GM12865 (cell line): ENCODE data around the gene TCEAL3.

Experiments used
- DNase-seq: peaks from one replicate; pipeline ENCODE4 v3.0.0; 2010; ENCODE audit warnings: low read depth
- H3K4me3 ChIP-seq: 2 replicates; pipeline ENCODE4 v1.5.1; 2011; ENCODE audit warnings: mild to moderate bottlenecking, low read depth, low read length, control low read depth
- TF ChIP-seq, protein P1 (sequence below): IDR thresholded peaks from 2 replicates; pipeline ENCODE4 v1.5.1; 2011; ENCODE audit warnings: low read length, control low read depth, low read depth, inconsistent platforms; ENCODE audit not compliant: insufficient read depth; ENCODE audit errors: missing control alignments

Gene TCEAL3, protein sequence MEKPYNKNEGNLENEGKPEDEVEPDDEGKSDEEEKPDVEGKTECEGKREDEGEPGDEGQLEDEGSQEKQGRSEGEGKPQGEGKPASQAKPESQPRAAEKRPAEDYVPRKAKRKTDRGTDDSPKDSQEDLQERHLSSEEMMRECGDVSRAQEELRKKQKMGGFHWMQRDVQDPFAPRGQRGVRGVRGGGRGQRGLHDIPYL

DNA sequence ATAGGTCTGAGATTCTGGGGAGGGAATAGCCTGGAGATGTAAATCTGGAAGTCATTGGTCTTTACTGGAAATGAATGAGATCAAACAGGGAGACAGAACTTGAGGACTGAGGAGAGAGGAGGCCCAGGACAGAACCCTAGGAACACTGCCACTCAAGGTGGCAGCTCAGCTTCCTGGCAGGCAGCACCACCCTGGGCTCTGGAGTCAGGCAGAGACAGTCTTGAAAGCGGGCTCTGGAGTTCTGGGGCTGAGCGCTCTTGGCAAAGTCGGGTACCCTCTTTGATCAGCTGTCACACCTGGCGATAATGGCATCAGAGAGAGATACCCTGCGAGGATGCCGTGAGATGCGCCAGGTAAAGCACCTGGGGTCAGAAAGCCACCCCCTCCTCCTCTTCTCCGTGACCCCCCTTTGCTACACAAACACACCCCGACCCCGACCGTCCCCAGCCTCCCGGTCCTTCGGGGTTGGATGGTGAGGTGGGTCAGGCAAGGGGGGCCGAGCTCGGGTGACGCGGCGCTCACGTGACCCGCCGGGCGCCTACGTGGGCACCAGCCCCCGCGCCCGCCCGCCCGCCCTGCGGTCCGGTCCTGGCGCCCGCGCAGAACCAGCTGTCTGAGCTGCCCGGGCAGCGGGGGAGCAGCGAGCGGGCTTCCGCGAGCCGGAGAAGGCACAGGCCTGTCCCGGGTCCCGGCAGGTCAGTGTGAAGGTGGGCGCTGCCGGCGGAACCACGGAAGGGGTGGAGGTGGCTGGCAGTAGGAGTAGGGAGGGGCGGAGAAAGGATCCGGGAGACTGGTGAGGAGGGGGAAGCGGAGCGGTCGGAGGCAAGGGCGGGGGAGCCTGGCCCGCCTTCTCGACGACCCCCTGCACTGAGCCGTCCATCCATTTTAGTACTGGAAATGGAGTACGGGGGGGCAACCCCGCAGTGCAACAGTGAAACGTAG is at the start of gene TCEAL3:
Gene TCEAL3, plus strand, starts transcription at position 600 of the 942 bp plus-strand sequence. CDS start 1,102 bp downstream, outside the sequence.
- DNase-seq, result peak; percentile 18
- TF ChIP-seq, protein P1, sequence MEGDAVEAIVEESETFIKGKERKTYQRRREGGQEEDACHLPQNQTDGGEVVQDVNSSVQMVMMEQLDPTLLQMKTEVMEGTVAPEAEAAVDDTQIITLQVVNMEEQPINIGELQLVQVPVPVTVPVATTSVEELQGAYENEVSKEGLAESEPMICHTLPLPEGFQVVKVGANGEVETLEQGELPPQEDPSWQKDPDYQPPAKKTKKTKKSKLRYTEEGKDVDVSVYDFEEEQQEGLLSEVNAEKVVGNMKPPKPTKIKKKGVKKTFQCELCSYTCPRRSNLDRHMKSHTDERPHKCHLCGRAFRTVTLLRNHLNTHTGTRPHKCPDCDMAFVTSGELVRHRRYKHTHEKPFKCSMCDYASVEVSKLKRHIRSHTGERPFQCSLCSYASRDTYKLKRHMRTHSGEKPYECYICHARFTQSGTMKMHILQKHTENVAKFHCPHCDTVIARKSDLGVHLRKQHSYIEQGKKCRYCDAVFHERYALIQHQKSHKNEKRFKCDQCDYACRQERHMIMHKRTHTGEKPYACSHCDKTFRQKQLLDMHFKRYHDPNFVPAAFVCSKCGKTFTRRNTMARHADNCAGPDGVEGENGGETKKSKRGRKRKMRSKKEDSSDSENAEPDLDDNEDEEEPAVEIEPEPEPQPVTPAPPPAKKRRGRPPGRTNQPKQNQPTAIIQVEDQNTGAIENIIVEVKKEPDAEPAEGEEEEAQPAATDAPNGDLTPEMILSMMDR, result no peak
- peak within 1 kb of the TSS; percentile 49 for H3K4me3 ChIP-seq

DNA sequence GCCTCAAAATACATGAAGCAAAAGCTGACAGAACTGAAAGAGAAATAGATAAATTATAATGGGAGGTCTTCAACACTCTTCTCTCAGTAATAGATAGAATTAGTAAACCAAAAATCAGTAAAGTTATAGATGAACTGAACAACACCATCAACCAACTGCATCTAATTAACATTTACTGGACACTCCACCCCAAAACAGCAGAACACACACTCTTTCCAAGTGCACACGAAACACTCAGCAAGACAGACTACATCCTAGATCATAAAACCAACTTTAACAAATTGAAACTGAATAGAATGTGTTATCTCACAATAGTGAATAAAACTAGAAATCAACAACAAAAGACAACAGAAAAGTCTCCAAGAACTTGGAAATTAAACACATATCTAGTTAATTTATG is 47.5 kb upstream of the TCEAL3 start:
- no peak for DNase-seq
- TF ChIP-seq, protein P1, result no peak
- no peak overlapping the region for H3K4me3 ChIP-seq

DNA sequence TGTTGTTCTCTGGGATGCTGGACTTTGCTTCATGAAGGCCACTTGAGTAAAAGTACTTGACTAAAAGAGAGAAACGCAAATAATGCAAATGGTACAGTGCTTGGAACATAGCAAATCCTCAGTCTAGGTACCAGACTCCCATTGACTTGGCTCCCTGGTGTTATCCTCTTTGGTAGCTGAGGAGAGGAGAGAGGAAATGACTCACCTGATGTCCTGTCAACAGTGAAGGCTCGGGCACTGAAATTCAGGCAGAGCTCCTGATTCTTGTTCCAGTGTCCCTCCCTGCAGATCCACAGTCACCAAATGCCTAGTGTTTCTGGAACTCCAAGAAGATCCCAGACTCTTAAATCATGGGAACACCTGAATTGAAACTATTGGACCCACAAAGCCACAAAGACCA is 45.0 kb upstream of the TCEAL3 start:
- no peak for DNase-seq
- TF ChIP-seq, protein P1, result no peak
- H3K4me3 ChIP-seq, result no peak overlapping the region

DNA sequence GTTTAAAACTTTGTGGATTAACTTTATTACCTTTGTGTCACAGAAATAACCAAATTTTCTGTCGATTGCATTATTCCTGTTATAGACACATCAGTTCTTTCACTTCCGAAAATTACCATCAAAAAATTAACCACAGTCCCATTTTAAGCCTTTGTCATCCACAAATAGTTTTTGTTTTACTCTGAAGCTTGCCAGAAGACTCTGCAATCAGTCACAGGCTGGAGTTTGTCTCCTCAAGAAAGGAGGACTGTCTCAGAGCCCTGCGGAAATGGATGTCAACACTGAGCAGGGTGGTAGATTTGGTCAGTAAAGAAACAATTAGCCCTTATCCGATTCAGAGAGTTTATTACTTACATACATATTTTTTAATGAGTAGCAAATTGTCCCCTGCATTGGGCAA is 42.6 kb upstream of the TCEAL3 start:
- TF ChIP-seq, protein P1, result no peak
- H3K4me3 ChIP-seq, result no peak overlapping the region
- peak; percentile 42 for DNase-seq

DNA sequence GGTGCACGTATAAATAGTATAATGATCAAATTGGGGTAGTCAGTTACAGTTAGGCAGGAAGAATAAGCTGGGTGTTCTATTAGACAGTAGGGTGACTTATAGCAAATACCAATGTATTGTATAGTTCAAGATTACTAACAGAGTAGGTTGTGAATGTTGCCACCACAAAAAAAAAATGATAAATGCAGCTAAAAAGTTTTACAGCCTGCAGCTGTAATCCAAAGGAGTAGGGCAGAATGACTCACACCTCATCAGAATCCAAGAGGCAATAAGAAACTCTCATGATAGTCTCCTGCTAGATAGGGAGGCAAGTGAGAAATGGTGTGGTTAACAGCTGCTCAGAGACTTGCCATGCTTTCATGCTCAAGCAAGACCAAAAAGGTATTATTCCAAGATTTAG is 42.0 kb upstream of the TCEAL3 start:
- TF ChIP-seq, protein P1, result no peak
- no peak overlapping the region for H3K4me3 ChIP-seq
- DNase-seq, result no peak

DNA sequence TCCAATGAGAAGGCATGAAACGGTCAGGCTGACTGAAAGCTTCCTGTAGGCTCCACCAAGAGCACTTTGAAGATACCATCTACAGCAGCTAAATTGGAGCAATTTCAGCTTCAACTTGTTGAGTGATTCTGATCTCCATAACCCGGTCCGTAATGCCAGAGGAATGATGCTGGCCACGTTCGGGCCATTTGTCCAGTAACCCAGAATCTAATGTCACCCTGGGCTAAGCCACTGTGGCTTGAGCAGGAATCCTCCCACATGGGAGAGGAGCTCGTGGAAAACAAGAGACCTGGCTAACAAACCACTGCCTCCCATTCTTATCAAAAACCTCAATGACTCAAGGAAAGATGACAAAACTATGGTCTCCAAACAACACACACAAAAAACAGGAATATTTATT is 36.6 kb upstream of the TCEAL3 start:
- H3K4me3 ChIP-seq, result no peak overlapping the region
- DNase-seq, result no peak
- TF ChIP-seq, protein P1, result no peak
